ENCODE results near the gene TEAD2. TPM values are rescaled to one million over a fixed set of nuclear protein-coding genes. Genes with fewer than 3 reads are reported as not detected.
"Not testable (repeated sequence)": the region's sequence is repeated elsewhere in the genome, so short reads cannot be mapped to it uniquely, and the experiment has no call there.

TEAD2 gene
- total RNA-seq, 1 experiment from 2014 or later, result 20.3 TPM

DNA sequence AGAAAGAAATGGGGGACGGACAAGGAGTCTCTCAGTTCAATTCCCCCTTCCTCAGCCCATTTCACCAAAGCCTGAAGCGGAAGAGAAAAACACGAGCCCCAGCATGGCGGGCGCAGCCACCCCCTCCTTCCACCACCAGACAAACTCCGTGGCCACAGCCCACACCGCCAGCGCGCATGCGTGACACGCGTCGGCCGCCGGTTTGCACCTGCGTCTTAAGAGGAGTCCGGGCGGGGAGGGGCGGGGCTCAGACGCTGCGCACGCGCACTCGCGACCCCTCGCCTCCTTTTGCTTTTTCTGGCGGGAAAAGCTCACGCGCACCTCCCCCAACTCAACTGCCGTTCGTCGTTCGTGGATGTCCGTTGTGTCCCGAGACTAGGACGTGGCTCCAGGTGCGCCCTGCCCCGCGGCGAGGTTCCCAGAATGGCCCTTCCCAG is 25.7 kb upstream of the TEAD2 start, which contains the start of gene KASH5:
KASH5 (plus strand) TSS at position 314 of the 437 bp plus-strand sequence. CDS start 2,635 bp downstream, outside the sequence.
- DNase-seq (ENCODE audit: low read depth), result no peak

DNA sequence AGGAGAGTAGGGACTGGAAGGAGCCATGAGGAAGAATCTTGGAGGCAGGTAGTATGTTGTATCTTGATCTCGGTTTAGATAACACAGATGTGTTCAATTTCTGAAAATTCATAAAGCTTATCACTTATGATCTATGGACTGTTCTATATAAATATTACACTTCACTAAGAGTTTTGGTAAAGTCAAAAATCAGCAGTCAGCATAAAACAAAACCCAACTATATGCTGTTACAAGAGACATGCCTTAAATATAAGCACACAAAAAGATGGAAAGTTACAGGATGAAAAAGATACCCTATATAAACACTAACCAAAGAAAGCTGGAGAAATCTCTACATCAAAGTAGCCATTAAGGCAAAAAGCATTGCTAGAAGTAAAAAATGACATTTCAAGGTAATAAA is 21.4 kb upstream of the TEAD2 start:
- DNase-seq (ENCODE audit: low read depth), result no peak

DNA sequence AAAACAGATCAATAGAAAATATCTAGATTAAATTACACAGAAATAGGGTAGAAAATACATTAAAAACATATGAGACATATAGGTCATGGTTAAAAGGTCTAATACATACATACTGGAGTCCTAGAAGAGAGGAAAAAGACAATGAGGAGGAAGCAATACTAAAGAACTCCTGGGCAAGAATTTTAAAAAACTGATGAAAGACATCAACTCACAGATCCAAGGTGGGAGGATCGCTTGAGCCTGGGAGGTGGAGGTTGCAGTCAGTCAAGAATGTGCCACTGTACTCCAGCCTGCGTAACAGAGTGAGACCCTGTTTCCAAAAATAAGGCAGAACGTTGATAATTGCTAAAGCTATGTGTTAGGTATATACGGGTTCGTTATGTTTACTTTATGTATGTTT is 20.4 kb upstream of the TEAD2 start:
- DNase-seq (ENCODE audit: low read depth), result no peak

DNA sequence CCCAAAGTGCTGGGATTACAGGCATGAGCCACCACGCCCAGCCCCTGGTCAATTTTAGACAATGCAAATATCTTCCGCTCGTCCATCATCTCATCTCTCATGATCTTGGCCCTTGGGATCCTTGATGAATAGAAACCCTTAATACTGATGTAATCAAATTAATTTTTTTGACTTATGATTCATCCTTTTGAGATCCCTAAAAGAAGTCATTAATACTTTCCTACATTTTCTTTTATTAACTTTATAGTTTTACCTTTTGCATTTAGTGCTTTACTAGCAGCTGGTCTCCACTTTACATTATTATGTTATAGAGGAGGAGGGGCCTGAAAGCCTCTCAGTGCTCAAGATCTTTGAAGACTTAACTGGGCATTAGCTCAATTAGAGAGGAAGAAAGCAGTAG is 18.2 kb upstream of the TEAD2 start:
- DNase-seq (ENCODE audit: low read depth), result no peak

DNA sequence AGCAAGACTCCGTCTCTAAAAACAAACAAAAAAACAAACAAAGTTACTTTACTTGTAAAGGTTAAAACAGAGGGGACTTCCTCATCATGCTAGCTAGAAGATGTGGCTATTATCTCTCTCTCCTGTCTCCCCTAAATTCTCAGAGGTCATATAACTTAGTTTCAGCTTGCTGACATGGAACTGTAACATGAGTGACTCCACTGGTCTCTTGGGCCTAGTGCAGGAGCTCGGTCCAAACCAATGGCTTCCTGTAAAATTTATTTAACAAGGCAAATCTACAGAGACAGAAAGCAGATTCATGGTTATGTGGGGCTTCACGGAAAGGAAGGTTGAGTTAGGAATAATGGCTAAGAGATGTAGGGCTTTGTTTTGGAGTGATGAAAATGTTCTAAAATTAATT is 16.3 kb upstream of the TEAD2 start:
- no peak for DNase-seq (ENCODE audit: low read depth)

DNA sequence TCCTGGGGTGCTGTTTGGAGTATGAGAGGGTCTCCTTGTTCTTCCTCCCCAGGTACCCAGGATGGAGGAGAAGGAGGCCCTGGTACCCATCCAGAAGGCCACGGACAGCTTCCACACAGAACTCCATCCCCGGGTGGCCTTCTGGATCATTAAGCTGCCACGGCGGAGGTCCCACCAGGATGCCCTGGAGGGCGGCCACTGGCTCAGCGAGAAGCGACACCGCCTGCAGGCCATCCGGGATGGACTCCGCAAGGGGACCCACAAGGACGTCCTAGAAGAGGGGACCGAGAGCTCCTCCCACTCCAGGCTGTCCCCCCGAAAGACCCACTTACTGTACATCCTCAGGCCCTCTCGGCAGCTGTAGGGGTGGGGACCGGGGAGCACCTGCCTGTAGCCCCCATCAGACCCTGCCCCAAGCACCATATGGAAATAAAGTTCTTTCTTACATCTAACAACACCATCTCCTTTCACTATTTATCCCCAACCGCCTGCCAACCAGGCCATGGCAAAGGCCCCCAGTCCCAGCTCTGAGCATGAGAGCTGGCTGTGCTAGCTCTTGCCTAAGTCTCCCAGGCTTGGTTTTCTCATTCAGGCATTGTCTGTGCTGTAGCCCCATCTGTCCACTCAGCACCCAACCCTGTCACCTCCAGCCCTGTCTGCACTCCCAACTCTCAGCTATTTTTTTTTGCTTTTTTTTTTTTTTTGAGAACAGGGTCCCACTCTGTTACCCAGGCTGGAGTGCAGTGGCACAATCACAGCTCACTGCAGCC is 12.6 kb upstream of the TEAD2 start:
- DNase-seq (ENCODE audit: low read depth), result no peak

DNA sequence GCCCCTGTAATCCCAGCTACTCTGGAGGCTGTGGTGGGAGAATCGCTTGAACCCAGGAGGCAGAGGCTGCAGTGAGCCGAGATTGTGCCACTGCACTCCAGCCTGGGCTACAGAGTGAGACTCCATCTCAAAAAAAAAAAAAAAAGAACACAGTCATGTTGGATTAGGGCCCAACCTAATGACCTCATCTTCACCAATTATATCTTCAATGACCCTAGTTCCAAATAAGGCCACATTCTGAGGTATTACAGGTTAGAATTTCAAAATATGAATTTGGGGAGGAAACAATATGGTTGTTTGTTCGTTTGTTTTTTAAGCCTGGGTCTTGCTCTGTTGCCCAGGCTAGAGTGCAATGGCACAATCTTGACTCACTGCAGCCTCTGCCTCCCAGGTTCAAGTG is 11.0 kb upstream of the TEAD2 start:
- DNase-seq (ENCODE audit: low read depth), result not testable (repeated sequence)

DNA sequence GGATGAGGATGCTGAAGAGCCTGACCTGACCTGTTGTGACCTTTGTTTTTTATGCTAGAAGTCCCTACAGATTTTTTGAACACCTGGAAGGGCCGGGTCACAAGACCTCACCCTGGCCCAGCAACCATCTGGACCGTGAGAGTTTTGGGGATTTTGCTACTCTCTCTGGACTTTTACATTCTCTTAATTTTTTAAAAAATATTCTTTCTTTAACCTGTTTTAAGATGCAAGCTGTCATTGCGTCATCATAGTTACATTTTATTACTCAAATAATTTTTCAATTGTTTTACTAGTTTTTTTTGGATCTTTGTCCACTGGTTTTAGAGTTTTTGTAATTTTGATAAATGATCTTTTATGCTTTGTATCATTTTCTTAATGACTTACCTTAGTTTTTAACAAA is 9.0 kb upstream of the TEAD2 start:
- DNase-seq (ENCODE audit: low read depth), result no peak

DNA sequence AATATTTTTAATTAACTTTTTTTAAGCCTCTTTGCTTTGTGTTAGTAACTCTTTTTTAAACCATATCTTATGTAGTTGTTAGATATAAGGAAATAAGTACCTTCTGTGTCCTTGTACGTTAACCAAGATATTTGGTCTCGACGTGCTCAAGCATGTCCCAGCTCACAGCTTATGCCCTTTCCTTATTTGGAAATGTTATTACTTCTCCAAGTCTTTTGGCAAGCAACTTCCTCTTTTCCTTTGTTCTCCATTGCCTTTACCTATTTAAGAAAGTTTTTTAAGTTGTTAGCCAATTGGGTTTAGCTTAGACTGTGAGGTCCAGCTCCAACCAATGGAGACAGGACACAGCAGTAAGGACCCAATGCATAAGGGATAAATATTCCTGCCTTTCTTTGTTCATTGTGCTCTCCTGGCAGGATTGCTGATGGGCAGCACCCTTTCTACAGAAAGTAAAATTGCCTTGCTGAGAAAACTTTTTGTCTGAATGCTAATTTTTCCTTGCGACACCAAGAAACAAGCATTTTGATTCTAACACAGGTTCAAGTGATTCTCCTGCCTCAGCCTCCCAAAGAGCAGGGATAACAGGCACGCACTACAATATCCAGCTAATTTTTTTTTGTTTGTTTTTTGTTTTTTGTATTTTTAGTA is 6.6 kb upstream of the TEAD2 start:
- no peak for DNase-seq (ENCODE audit: low read depth)

DNA sequence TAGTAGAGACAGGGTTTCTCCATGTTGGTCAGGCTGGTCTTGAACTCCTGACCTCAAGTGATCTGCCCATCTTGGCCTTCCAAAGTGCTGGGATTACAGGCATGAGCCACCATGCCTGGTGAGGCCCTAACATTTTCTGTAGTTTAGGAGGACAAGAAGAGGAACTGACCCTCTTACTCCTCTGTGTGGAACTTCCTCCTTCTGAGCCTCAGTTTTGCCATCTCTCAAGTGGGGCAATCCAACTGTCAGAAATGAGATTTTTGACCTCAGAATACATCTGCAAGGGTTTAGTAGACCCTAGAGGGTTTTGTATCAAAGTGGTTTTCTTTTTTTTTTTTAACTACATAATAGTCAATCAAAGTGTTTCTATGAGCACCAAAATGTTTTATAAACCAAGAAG is 3.9 kb upstream of the TEAD2 start:
- no peak for DNase-seq (ENCODE audit: low read depth)

DNA sequence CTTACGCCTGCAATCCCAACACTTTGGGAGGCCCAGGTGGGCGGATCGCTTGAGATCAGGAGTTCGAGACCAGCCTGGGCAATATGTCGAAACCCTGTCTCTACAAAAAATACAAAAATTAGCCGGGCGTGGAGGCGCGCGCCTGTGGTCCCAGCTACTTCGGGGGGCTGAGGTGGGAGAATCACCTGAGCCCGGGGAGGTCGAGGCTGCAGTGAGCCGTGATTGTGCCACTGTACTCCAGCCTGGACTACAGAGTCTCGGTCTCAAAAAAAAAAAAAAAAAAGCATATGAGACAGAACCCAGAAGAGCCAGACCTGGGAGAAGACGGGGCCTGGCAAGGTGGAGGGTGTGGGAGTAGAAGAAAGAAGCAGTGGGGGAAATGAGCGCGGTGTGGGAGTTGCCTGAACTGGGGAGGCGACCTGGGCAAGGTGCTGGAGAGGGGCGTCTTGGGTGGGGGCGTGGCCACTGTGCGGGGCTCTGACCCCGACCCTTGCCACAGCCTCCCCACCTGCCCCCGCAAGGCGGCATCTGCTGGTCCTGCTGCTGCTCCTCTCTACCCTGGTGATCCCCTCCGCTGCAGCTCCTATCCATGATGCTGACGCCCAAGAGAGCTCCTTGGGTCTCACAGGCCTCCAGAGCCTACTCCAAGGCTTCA is 2.0 kb upstream of the TEAD2 start:
- no peak for DNase-seq (ENCODE audit: low read depth)

DNA sequence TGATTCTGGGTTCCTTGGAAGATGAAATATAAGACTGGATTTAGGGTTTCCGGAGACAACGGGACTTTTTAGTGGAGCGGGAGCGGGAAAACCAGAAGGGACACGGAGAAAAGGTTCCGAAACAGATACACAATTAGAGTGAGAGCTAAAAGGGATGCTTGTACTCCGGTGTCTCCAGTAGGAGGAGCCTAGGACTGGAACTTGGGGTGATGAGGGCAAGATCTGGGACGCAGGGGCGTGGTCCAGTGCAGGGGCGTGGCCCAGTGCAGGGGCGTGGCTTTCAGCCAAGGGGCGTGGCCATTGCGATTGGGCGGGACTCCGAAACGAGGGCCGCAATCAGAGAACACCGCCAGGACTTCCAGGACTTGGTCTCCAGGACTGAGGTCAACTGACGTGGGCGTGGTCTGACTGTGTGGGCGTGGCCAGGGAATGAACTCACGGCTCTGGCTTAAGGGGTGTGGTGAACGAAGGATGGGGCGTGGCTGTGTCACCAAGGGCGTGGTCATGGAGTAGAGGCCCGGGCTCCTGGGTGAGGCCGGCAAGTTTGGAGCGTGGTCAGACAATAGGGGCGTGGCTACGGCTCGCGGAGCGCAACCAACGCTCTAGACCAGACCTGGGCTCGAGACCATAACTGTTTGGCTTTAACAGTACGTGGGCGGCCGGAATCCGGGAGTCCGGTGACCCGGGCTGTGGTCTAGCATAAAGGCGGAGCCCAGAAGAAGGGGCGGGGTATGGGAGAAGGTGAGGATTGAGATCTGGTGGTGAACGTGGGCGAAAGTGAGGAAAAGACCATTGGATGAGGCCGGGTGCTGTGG is 1.3 kb upstream of the TEAD2 start, which contains the start of gene DKKL1:
DKKL1 (plus strand) TSS at position 610 of the 815 bp plus-strand sequence; CDS start at position 732, 122 bp downstream.
- DNase-seq (ENCODE audit: low read depth), result peak; percentile 97

DNA sequence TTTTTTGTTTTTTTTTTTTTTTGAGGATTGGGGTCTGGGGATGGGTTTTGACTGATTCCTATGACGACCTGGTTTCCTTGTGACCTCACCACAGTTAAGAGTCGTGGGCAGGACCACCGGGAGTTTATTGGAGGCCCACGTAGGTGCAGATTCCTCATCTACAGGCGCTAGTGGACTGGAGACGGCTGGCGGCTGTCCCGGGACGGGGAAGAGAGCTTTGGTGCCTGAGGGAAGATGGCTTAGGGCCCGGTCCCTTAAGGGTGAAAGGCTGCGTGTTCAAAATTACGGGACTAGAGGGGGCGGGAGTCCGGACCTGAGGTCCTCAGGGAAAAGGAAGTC is 682 bp upstream of the TEAD2 start:
- no peak for DNase-seq (ENCODE audit: low read depth)

DNA sequence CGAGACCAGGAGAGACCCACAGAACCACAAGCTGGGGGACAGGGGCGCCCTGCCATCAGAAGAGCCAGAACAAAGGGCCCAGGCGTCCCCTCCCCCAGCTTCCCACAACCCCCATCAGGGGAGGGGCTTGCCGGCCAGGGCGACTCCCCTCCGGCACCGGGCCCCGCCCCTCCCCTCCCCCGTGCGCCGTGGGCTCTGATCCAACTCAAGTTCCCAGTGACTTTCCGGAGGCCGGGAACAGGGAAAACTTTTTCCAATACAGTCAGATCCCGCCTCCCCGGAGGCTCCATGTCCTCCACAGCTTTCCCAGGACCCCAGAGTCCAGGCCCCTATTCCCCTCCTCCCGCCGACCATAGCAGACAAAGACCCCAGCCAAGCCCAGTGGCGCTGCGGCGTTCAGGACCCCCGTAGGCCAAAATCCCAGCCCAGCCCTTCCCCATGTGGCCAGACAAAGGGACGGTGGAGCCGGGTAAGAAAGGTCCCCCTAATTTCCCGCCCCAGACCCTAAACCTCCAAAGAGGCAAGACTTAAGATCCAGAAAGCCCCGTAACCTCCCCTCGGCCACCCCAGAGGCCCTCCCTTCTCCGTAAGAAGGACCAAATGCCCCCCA is 673 bp downstream of the TEAD2 start:
- peak; percentile 61 for DNase-seq (ENCODE audit: low read depth)

DNA sequence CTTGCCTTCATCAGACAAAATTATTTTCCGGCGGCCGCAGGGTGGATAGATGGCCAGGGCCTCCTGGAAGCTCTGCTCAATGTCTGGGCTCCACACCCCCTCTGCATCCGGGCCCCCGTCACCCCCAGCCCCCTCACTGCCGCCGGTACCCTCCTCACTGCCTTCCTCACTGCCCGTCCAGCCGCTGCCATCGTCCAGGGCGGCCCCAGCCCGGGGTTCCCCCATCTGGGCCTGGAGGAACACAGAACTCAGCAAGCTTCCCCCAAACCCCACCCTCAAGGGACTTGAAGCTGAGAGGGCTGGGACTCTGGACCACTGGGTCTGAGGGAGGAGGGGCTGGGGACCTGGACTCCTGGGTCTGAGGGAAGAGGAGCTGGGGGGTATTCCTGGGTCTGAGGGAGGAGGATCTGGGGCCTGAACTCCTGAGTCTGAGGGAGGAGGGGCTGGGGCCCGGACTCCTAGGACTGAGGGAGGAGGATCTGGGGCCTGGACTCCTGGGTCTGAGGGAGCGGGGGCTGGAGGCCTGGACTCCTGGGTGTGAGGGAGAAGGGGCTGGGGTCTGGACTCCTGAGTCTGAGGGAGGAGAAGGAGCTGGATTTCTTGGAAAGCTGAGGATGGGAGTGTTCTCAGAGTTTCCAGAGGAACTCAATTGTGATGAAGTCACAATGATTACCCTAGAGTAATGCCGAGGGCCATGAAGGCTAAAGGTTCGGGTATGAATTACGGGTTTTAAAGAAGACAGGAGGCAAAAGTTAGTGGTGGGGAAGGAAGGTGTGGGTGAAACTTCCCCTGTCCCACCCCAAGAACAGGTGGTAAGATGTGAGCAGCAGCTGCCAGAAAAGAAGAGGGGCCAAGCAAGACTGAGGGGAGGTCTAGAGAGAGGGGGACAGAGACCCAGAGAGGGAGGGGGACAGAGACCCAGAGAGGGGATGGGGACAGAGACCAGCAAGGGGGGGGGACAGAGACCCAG is 2.1 kb downstream of the TEAD2 start:
- DNase-seq (ENCODE audit: low read depth), result no peak

DNA sequence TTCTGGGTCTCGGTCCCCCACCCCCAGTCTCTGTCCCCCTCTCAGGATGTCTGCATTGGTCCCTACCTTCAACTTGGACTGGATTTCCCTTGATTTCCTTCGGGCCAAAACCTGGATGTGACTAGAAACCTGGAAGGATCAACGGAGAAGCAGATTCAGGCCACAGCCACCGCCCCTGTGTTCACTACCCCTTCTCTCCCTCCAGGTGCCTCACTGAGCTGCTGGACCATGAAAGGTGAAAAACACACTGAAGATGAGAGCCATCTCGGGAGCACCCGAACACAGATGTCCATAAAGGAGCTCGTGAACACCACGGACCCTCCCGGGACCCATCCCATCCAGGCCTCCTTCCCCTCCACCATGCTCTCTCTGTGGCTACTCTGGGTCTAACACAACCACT is 5.0 kb downstream of the TEAD2 start:
- no peak for DNase-seq (ENCODE audit: low read depth)

DNA sequence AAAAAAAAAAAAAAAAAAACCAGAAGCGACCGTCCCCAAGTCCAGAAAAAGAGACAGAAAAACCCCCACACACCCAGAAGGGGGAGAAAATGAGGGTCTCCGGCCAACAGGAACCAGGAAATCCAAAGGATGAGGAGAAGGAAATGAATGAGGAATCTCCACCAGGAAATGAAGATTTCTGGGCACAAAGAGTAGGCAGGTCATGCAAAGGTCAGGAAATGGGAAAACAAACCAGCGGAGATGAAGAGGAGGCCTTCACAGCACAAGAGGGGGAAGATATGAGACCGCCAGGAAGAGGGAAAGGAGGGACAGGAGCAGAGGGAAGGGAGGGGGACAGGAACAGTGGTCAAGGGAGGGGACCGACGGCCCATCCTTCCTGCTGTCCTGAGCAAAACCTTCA is 5.8 kb downstream of the TEAD2 start:
- no peak for DNase-seq (ENCODE audit: low read depth)

DNA sequence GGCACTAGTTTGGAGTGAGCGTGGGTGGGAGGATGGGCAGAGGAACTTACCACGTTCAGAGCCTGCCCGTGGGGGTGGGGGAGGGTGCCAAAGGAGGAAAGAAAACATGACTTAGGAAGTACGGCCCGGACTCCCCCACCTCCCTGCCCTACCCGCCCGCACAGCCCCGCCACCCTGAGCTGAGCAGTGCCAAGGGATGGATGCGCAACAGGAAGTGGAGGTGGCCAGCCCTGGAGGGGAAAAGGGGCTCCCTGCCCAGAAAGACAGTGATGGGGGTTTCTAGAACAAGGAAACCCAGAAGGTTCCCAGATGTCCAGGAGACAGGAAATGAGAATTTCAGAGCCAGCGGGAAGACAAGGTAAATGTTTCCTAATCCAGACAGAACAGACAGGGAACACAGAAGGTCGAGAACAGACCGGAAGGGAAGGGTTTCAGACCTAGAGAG is 6.3 kb downstream of the TEAD2 start:
- no peak for DNase-seq (ENCODE audit: low read depth)

DNA sequence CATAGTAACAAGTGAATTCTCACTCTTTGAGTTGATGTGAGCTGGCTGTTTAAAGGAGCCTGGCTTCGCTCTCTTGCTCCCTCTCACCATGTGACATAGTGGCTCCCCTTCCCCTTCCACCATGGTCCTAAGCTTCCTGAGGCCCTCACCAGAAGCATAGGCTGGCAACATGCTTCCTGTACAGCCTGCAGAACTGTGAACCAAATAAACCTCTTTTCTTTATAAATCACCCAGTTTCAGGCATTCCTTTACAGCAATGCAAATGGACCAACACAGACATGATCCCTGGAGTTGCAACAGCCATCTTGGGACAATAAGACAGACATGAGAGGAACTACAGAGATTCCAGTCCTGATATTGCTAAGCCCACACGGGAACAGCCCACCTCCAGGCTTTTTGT is 12.6 kb downstream of the TEAD2 start:
- DNase-seq (ENCODE audit: low read depth), result no peak

All from M059J (cell line).